Rectal smooth muscle tissue (tissue), 1 donor: Measurements from ENCODE around the gene SEC14L1.
"Not testable (repeated sequence)": the region's sequence is repeated elsewhere in the genome, so short reads cannot be mapped to it uniquely, and the experiment has no call there.

Experiments used
- H3K27ac ChIP-seq: one replicate; pipeline ENCODE4 v1.7.0; 2013; ENCODE audit warnings: low read depth, low read length, inconsistent platforms
- H3K27me3 ChIP-seq: one replicate; pipeline ENCODE4 v1.7.0; 2013; ENCODE audit warnings: low read length; ENCODE audit not compliant: control insufficient read depth, insufficient read depth
- H3K36me3 ChIP-seq: one replicate; pipeline ENCODE4 v1.7.0; 2013; ENCODE audit warnings: low read length; ENCODE audit not compliant: control insufficient read depth, insufficient read depth
- H3K4me1 ChIP-seq: one replicate; pipeline ENCODE4 v1.7.0; 2013; ENCODE audit warnings: low read length; ENCODE audit not compliant: control insufficient read depth, insufficient read depth
- H3K4me3 ChIP-seq: one replicate; pipeline ENCODE4 v1.7.0; 2013; ENCODE audit warnings: low read length
- H3K9ac ChIP-seq: one replicate; pipeline ENCODE4 v1.7.0; 2013; ENCODE audit warnings: low read length

The SEC14L1 gene

GRCh38 chr17:77148077-77148939, 7.5 kb downstream of the SEC14L1 start:
- Histone ChIP-seq H3K27me3 (no peaks in the 10 kb centered on the region), H3K27ac (no peak overlapping the region), H3K4me1 (peaks cover 3% of the 10 kb centered on the region), H3K4me3 (no peak overlapping the region), H3K36me3 (peaks cover 8% of the 10 kb centered on the region), H3K9ac (no peak overlapping the region)

- Histone ChIP-seq H3K4me1 (peaks cover 3% of the 10 kb centered on the region), H3K27ac (no peak overlapping the region), H3K36me3 (peaks cover 5% of the 10 kb centered on the region), H3K27me3 (no peaks in the 10 kb centered on the region), H3K9ac (no peak overlapping the region), H3K4me3 (no peak overlapping the region)
These were observed 8.3 kb downstream of the SEC14L1 start for GRCh38 chr17:77148940-77149510.

GRCh38 chr17:77150196-77150595, 9.4 kb downstream of the SEC14L1 start:
- Histone ChIP-seq H3K27ac (no peak overlapping the region), H3K4me3 (no peak overlapping the region), H3K4me1 (peaks cover 3% of the 10 kb centered on the region), H3K9ac (no peak overlapping the region), H3K36me3 (peaks cover 5% of the 10 kb centered on the region), H3K27me3 (no peaks in the 10 kb centered on the region)

GRCh38 chr17:77151186-77151585, 10.4 kb downstream of the SEC14L1 start:
- Histone ChIP-seq H3K36me3 (peaks cover 5% of the 10 kb centered on the region), H3K4me3 (no peak overlapping the region), H3K27me3 (no peaks in the 10 kb centered on the region), H3K4me1 (no peaks in the 10 kb centered on the region), H3K27ac (no peak overlapping the region), H3K9ac (no peak overlapping the region)

- H3K4me3 ChIP-seq, H3K4me1 ChIP-seq, H3K9ac ChIP-seq, H3K27ac ChIP-seq, H3K36me3 ChIP-seq, H3K27me3 ChIP-seq: not testable (repeated sequence)
These were observed 11.3 kb downstream of the SEC14L1 start for GRCh38 chr17:77152056-77152455.

GRCh38 chr17:77153472-77153871, 12.7 kb downstream of the SEC14L1 start:
- peaks cover 3% of the 10 kb centered on the region for H3K36me3 ChIP-seq
- no peak overlapping the region for H3K4me3 ChIP-seq
- no peak overlapping the region for H3K27ac ChIP-seq
- H3K27me3 ChIP-seq: no peaks in the 10 kb centered on the region
- no peaks in the 10 kb centered on the region for H3K4me1 ChIP-seq
- H3K9ac ChIP-seq: no peak overlapping the region

GRCh38 chr17:77153999-77154586, 13.3 kb downstream of the SEC14L1 start:
- H3K36me3 ChIP-seq: no peaks in the 10 kb centered on the region
- no peak overlapping the region for H3K9ac ChIP-seq
- no peaks in the 10 kb centered on the region for H3K4me1 ChIP-seq
- H3K27ac ChIP-seq: no peak overlapping the region
- H3K27me3 ChIP-seq: no peaks in the 10 kb centered on the region
- no peak overlapping the region for H3K4me3 ChIP-seq

GRCh38 chr17:77155125-77155524, 14.4 kb downstream of the SEC14L1 start:
- no peaks in the 10 kb centered on the region for H3K36me3 ChIP-seq
- H3K4me1 ChIP-seq: peaks cover 5% of the 10 kb centered on the region
- H3K9ac ChIP-seq: no peak overlapping the region
- H3K27me3 ChIP-seq: no peaks in the 10 kb centered on the region
- no peak overlapping the region for H3K27ac ChIP-seq
- H3K4me3 ChIP-seq: no peak overlapping the region

GRCh38 chr17:77157766-77158165, 17.0 kb downstream of the SEC14L1 start:
- H3K27ac ChIP-seq, H3K27me3 ChIP-seq, H3K36me3 ChIP-seq, H3K4me3 ChIP-seq, H3K9ac ChIP-seq: not testable (repeated sequence)
- H3K4me1 ChIP-seq: peaks cover 10% of the 10 kb centered on the region

- Histone ChIP-seq H3K9ac (no peak overlapping the region), H3K36me3 (no peaks in the 10 kb centered on the region), H3K27me3 (no peaks in the 10 kb centered on the region), H3K27ac (no peak overlapping the region), H3K4me3 (no peak overlapping the region), H3K4me1 (peaks cover 13% of the 10 kb centered on the region)
These were observed 19.5 kb downstream of the SEC14L1 start for GRCh38 chr17:77160091-77160874.

GRCh38 chr17:77160875-77161530, 20.2 kb downstream of the SEC14L1 start:
- Histone ChIP-seq H3K27me3 (no peaks in the 10 kb centered on the region), H3K27ac (no peak overlapping the region), H3K4me1 (peaks cover 13% of the 10 kb centered on the region)

GRCh38 chr17:77161953-77162352, 21.2 kb downstream of the SEC14L1 start:
- Histone ChIP-seq H3K27ac (no peak overlapping the region), H3K4me1 (peaks cover 13% of the 10 kb centered on the region), H3K4me3 (no peak overlapping the region), H3K27me3 (no peaks in the 10 kb centered on the region), H3K9ac (no peak overlapping the region), H3K36me3 (no peaks in the 10 kb centered on the region)

More at GRCh38 chr17:77160875-77161530, 20.2 kb downstream of the SEC14L1 start:
- no peak overlapping the region for H3K9ac ChIP-seq
- H3K36me3 ChIP-seq: no peaks in the 10 kb centered on the region
- no peak overlapping the region for H3K4me3 ChIP-seq
